NOMO-1 treated with dmso at 0.1 percent for 144 hours (cell line): Measurements from ENCODE around the gene SEMA5B.
A peak's percentile ranks its signal among the peaks of the same experiment; 100 is the strongest.

ENCODE experiments used
- DNase-seq: peaks from one replicate; lab custom pipeline; 2025; ENCODE audit not compliant: unreplicated experiment; lab: John Stamatoyannopoulos, UW

SEMA5B gene

GRCh38 chr3:122974764-122975162 is 52.8 kb downstream of the SEMA5B start:
- DNase-seq, result no peak

- no peak for DNase-seq
Measured at GRCh38 chr3:122973893-122974615, 53.5 kb downstream of the SEMA5B start.

GRCh38 chr3:122972141-122972540 is 55.4 kb downstream of the SEMA5B start:
- no peak for DNase-seq

- DNase-seq, result no peak
Measured at GRCh38 chr3:122969585-122970469, 57.7 kb downstream of the SEMA5B start.

- DNase-seq, result no peak
Measured at GRCh38 chr3:122967765-122968164, 59.8 kb downstream of the SEMA5B start.

- DNase-seq, result no peak
Measured at GRCh38 chr3:122967356-122967755, 60.2 kb downstream of the SEMA5B start.

- DNase-seq, result no peak
Measured at GRCh38 chr3:122966045-122966444, 61.5 kb downstream of the SEMA5B start.

GRCh38 chr3:122964811-122965210 is 62.8 kb downstream of the SEMA5B start:
- no peak for DNase-seq

GRCh38 chr3:122962149-122962548 is 65.4 kb downstream of the SEMA5B start:
- DNase-seq, result no peak

GRCh38 chr3:122961146-122961545 is 66.4 kb downstream of the SEMA5B start:
- DNase-seq, result no peak

GRCh38 chr3:122960652-122961051 is 66.9 kb downstream of the SEMA5B start:
- DNase-seq, result no peak

GRCh38 chr3:122959339-122959738 is 68.2 kb downstream of the SEMA5B start:
- no peak for DNase-seq

GRCh38 chr3:122957707-122958689 is 69.6 kb downstream of the SEMA5B start:
- DNase-seq, result no peak

- no peak for DNase-seq
Measured at GRCh38 chr3:122956693-122957455, 70.7 kb downstream of the SEMA5B start.

- DNase-seq, result no peak
Measured at GRCh38 chr3:122955916-122956692, 71.5 kb downstream of the SEMA5B start.

GRCh38 chr3:122952520-122952919 is 75.0 kb downstream of the SEMA5B start:
- peak; percentile 81 for DNase-seq

- DNase-seq, result no peak
Measured at GRCh38 chr3:122948408-122948807, 79.2 kb downstream of the SEMA5B start.

GRCh38 chr3:122947738-122948137 is 79.8 kb downstream of the SEMA5B start:
- DNase-seq, result no peak

- DNase-seq, result no peak
Measured at GRCh38 chr3:122947196-122947595, 80.4 kb downstream of the SEMA5B start.

- no peak for DNase-seq
Measured at GRCh38 chr3:122946185-122946584, 81.4 kb downstream of the SEMA5B start.
